ENCODE results near the gene GDAP1L1.
"Not testable (repeated sequence)": the region's sequence is repeated elsewhere in the genome, so short reads cannot be mapped to it uniquely, and the experiment has no call there.

GDAP1L1 gene

GRCh38 chr20:44314870-44315269 is 67.8 kb downstream of the GDAP1L1 start:
- Histone ChIP-seq H3K36me3 (ENCODE audit: insufficient read depth, low read depth, low read length) (no peaks in the 10 kb centered on the region), H3K27me3 (ENCODE audit: insufficient read depth, low read length) (peaks cover 24% of the 10 kb centered on the region), H3K4me3 (ENCODE audit: low read length) (no peak overlapping the region), H3K27ac (ENCODE audit: low read length) (no peak overlapping the region), H3K9me3 (ENCODE audit: insufficient read depth, low read depth, low read length) (no peaks in the 10 kb centered on the region), H3K9ac (ENCODE audit: low read depth, low read length) (no peak overlapping the region), H3K4me1 (ENCODE audit: insufficient read depth, low read length) (no peaks in the 10 kb centered on the region)

GRCh38 chr20:44319839-44320422 is 72.8 kb downstream of the GDAP1L1 start:
- H3K4me3 ChIP-seq (ENCODE audit: low read length), result no peak overlapping the region
- no peaks in the 10 kb centered on the region for H3K4me1 ChIP-seq (ENCODE audit: insufficient read depth, low read length)
- no peaks in the 10 kb centered on the region for H3K27me3 ChIP-seq (ENCODE audit: insufficient read depth, low read length)
- H3K36me3 ChIP-seq (ENCODE audit: insufficient read depth, low read depth, low read length), result no peaks in the 10 kb centered on the region
- no peak overlapping the region for H3K9ac ChIP-seq (ENCODE audit: low read depth, low read length)
- no peak overlapping the region for H3K27ac ChIP-seq (ENCODE audit: low read length)
- H3K9me3 ChIP-seq (ENCODE audit: insufficient read depth, low read depth, low read length), result no peaks in the 10 kb centered on the region

DNA sequence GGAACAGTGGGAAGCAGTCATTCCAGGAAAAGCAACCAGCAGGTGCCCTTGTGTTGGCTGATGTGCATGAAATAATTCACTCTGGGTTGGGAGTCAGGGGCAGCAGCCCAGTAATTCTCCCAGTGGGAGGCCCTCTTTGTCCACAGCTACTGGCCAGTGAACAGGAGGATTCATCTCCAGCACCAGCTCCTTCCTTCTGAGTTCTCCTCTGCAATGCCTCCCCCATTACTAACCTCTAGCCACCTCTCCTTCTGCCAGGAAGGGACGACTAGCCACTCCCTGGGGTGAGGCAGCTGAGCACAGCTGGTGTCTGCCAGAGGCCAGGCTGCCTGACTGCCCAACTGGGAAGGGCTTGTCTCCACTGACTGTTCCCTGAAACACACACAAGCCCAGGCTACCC is 77.2 kb downstream of the GDAP1L1 start:
- Histone ChIP-seq H3K4me1 (ENCODE audit: insufficient read depth, low read length) (no peaks in the 10 kb centered on the region), H3K4me3 (ENCODE audit: low read length) (no peak overlapping the region; the same call in 1 of the 2 replicates), H3K27ac (ENCODE audit: low read length) (no peak overlapping the region), H3K36me3 (ENCODE audit: insufficient read depth, low read depth, low read length) (no peaks in the 10 kb centered on the region), H3K9me3 (ENCODE audit: insufficient read depth, low read depth, low read length) (no peaks in the 10 kb centered on the region), H3K27me3 (ENCODE audit: insufficient read depth, low read length) (no peaks in the 10 kb centered on the region), H3K9ac (ENCODE audit: low read depth, low read length) (no peak overlapping the region)

DNA sequence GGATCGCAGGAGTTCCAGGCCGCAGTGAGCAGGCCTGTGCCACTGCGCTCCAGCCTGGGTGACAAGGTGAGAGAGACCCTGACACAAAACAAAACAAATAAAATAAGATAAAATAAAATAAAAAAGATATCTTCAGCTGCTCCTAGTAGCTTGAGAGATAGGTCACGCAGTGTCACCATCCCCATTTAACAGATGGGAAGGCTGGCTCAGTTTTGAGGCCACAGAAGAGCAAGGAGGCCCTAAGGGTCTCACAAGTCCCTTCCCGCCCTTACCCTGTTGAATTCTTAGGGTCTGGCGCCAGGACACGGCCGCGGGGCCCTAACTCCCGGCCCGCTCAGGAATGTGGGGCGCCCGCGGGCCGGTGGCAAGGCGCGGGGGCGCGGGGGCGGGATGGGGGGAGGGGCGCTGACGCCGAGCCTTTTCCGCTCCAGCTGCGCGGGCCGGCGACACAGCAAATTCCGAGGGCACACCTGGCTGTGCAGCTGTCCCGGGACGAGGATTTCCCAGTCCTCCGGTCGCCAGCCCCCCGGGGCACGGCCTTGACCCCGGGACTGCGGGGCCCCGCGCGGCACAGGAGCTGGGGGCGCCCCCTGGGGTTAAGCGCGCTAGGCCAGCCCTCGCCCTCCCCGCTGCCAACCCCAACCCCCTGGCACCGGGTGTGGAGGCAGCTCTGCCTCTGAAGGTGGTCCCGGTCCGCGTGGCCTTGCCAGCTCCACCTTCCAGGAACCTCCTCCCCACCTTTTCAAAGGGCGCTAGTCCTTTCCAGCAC is 79.5 kb downstream of the GDAP1L1 start:
- Histone ChIP-seq H3K36me3 (ENCODE audit: insufficient read depth, low read depth, low read length) (no peaks in the 10 kb centered on the region), H3K4me1 (ENCODE audit: insufficient read depth, low read length) (no peaks in the 10 kb centered on the region), H3K27ac (ENCODE audit: low read length) (no peak overlapping the region), H3K27me3 (ENCODE audit: insufficient read depth, low read length) (no peaks in the 10 kb centered on the region), H3K9ac (ENCODE audit: low read depth, low read length) (peak overlapping the region; percentile 48; the same call in 1 of the 2 replicates), H3K4me3 (ENCODE audit: low read length) (peak overlapping the region; percentile 49; the same call in 1 of the 2 replicates), H3K9me3 (ENCODE audit: insufficient read depth, low read depth, low read length) (no peaks in the 10 kb centered on the region)

GRCh38 chr20:44327748-44328147 is 80.6 kb downstream of the GDAP1L1 start:
- H3K27me3 ChIP-seq (ENCODE audit: insufficient read depth, low read length); H3K4me3 ChIP-seq (ENCODE audit: low read length): not testable (repeated sequence)

GRCh38 chr20:44328428-44328827 is 81.3 kb downstream of the GDAP1L1 start:
- Histone ChIP-seq H3K27me3 (ENCODE audit: insufficient read depth, low read length) (no peaks in the 10 kb centered on the region), H3K4me3 (ENCODE audit: low read length) (no peak overlapping the region), H3K4me1 (ENCODE audit: insufficient read depth, low read length) (no peaks in the 10 kb centered on the region), H3K27ac (ENCODE audit: low read length) (no peak overlapping the region), H3K9me3 (ENCODE audit: insufficient read depth, low read depth, low read length) (no peaks in the 10 kb centered on the region), H3K9ac (ENCODE audit: low read depth, low read length) (no peak overlapping the region), H3K36me3 (ENCODE audit: insufficient read depth, low read depth, low read length) (no peaks in the 10 kb centered on the region)

More at GRCh38 chr20:44327748-44328147, 80.6 kb downstream of the GDAP1L1 start:
- not testable (repeated sequence) for H3K9me3 ChIP-seq (ENCODE audit: insufficient read depth, low read depth, low read length); H3K9ac ChIP-seq (ENCODE audit: low read depth, low read length); H3K4me1 ChIP-seq (ENCODE audit: insufficient read depth, low read length); H3K27ac ChIP-seq (ENCODE audit: low read length); H3K36me3 ChIP-seq (ENCODE audit: insufficient read depth, low read depth, low read length)
